Stimulated activated CD4-positive, alpha-beta T cell treated with anti-CD3 and anti-CD28 coated beads, Interleukin-12 subunit alpha, Interleukin-12 subunit beta, amount 100 ng/mL, for 48 hours (primary cell): ENCODE results near the gene HDHD5.

Experiments used
- DNase-seq, 3 donors: peaks; one replicate each; pipeline ENCODE4 v3.0.0-alpha.2; 2020; ENCODE audit warnings: low read depth in 2 of 3, low spot score in 1 of 3

The HDHD5 gene

DNA sequence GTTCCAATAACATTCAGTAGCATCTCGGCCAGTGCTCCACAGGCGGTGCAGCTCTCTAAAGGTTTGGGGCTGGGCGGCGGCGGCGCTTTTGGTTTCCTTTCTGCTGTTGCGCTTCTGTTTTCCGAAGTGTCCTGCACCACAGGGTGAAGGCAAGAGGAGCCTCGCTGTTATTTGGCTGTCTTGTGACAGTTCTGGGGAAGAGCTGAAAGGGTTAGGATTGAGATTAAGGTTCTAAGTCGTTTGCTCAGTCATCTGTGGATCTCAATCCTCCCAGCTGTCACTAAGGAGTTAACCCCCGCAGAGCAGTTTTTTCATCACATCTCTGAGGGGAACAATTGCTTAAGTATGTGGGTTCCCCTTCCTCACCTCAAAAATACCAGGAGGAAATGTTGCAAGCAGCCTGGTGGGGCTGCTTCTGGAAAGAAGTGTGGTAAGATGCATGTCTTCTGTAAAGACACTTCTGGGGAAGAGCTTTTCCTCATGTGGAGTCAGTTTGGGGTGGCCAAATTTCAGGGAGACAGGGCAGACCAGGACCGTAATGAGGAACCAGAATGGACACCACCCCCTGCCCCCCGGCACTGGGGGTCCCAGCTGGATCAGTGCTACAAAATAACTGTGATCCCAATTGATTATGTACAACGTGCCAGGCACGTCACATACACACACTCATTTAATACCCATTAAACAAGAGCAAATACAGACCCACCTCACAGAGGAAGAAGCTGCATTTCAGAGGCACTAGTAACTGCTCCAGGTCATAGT is 52.1 kb downstream of the HDHD5 start:
- no peak for DNase-seq

- DNase-seq, result no peak
Observed at GRCh38 chr22:17106161-17106784, 52.8 kb downstream of the HDHD5 start.

DNA sequence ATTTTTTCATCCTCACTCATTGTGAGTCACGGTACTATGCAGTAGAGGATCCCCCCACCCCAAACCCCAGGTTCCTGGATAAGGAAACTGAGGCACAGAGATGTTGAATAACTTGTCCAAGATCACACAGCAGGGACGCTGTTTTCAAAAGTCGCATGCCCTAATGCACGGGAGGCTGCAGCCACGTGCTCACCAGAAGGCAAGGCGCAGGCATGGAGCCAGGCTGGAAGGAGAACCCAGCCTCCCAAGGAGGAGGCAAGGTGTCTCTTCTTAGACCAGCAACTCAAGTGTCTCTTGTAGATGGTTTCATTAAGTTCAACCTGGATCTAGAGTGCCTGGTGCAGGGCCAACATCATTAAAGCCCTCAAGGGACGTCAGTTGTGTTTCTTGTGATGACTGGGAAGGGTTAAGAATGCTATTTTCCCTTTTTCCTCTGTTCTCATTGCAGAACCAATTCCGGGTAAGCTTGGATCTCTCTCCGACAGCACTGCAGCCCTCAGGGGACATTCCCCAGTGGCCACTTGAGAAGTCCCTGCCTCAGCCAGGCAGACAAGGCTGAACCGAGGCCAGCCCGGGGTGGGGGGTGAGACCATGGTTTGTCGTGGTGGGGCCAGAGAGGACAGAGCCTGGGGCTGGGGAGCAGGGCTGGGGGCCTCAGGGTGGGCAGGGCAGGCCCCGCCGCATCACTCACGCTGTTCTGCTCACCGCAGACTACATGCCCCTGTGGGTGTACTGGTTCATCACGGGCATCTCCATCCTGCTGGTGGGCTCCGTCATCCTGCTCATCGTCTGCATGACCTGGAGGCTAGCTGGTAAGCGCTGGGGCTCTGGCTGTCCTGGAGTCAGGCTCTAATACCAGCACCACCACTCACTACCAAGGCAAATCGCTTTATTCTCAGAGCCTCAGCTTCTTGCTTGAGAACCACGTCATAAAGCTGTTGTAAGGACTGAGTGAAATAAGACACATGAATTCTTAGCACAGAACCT is 53.6 kb downstream of the HDHD5 start:
- no peak for DNase-seq

GRCh38 chr22:17104336-17104935 is 54.6 kb downstream of the HDHD5 start:
- DNase-seq, result no peak

DNA sequence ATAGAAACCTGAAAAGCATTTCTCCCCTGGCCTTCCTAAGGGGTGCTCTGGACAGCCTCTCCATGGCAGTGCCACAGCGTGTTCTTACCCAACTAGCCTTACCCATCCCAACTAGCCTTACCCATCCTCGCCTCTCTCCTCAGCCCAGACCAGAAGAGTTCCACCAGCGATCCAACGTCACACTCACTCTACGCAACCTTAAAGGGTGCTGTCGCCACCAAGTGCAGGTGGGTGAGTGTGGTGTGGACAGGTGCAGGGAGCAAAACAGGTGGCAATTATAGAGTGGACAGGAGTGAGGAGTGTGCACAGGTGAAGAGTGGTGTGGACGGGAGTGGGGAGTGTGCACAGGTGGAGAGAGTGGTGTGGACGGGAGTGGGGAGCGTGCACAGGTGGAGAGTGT is 55.7 kb downstream of the HDHD5 start:
- no peak for DNase-seq

DNA sequence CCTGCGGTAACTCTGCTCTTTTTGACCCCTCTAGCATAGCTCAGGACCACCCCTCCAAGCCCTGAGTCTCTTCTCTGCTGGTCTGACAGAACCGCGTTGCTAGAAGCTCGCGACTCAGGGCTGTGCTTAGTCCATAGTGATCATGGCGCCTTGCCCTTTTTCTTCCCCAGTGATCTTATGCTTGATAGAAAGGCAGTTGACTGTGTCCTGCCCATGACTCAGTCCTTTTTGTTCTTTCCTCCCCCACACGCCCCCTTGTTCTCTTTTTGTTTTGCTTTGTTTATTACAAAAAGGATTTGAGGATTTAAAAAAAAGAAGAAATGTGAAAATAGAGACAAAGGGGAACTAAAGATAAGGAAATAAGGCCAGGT is 56.8 kb downstream of the HDHD5 start:
- no peak for DNase-seq

DNA sequence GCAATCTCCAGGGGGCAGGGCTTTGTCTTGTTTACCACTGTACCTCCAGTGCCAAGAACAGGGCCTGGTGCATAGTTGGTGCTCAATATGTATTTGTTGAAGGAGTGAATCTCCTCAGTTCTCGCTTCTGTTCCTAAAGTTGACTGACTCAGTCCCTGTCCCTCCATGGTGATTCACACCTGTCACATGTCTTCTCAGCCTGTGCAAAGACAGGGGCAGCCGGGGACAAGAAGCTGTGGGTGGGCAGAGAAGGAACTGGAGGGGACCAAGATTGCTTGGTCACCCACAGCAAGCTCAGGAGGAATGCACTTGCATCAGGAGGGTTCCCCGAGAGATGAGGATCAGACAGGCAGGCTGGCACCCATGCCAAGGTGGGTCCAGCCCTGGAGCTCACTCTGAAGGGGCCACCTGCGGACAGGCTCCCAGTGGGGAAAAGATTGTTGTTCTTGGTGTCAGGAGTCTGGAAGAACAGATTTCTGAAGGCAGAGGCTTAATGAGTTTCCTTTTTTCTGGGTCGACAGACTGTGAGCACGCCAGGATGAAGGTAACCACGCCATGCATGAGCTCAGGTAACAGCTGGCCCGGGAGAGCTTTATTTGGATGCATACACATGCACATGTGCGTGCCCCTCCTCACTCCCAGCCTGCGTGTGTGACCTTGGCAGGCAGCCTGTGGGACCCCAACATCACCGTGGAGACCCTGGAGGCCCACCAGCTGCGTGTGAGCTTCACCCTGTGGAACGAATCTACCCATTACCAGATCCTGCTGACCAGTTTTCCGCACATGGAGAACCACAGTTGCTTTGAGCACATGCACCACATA is 57.4 kb downstream of the HDHD5 start:
- no peak for DNase-seq

DNA sequence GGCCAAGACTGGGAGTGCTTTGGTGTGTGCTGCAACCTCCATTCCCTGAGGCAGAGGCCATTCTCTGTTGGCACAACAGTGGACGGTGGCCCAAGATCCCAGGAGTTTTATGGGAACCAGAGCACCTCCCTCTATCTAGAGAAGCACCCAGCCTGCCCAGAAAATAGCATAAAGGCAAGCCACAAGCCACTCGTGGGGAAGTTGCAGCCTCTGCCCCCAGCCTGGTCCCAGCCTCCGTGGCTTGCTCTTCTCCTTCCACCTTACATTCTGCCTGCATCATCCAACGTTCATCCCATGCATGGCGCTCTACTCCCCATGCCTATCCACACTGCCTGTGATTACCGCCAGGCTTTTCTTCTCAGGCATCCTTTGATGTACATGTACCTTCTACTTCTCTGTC is 58.5 kb downstream of the HDHD5 start:
- DNase-seq, result no peak

- DNase-seq, result no peak
Observed at GRCh38 chr22:17098379-17098819, 60.7 kb downstream of the HDHD5 start.

DNA sequence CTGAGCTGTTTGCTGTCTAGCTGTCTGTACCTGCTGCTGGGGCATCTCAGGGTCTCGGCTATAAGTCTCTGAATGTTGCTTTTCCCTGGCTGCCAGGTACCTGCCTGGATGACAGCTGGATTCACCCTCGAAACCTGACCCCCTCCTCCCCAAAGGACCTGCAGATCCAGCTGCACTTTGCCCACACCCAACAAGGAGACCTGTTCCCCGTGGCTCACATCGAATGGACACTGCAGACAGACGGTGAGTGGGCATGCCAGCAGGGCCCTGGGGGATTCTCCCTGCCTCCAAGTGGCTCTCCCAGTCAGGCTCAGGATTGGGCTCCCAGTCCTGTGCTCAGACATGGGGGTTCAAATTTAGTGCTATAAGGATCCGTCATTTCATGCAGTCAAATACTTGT is 61.4 kb downstream of the HDHD5 start:
- DNase-seq, result no peak

- no peak for DNase-seq
Observed at GRCh38 chr22:17097062-17097461, 62.0 kb downstream of the HDHD5 start.

GRCh38 chr22:17096071-17096470 is 63.0 kb downstream of the HDHD5 start:
- no peak for DNase-seq

GRCh38 chr22:17095538-17095937 is 63.5 kb downstream of the HDHD5 start:
- DNase-seq, result no peak

DNA sequence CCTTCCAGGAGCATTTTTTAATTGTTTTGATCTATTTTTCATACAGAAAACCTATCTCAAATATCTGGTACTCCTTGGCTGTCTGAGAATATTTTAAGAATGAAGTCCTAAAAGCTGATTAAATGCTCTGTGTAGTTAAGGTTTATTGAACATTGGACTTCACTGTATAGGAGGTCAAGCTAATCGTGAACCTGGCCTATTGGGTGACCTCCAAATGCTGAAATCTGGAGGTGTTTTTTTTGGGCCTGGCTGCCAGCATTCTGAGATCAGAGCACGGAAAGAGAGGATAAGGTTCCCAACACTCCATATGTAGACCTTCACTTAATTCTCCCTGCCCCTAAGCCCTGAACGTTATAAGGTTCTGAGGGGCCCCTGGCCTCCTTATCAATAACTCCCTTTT is 66.0 kb downstream of the HDHD5 start:
- no peak for DNase-seq

GRCh38 chr22:17091851-17092250 is 67.2 kb downstream of the HDHD5 start:
- no peak for DNase-seq

GRCh38 chr22:17090550-17090949 is 68.5 kb downstream of the HDHD5 start:
- DNase-seq, result no peak
